Esophagus squamous epithelium (tissue), 5 donors: ENCODE data around the gene APP. TPM values are rescaled to one million over a fixed set of nuclear protein-coding genes. Genes with fewer than 3 reads are reported as not detected.

Source experiments
- DNase-seq: peaks from one replicate; lab custom pipeline; 2025; lab: John Stamatoyannopoulos, UW
- H3K27ac ChIP-seq, 4 donors: fragments of 200-600 bp; sonication (generic); one replicate each; pipeline ENCODE4 v1.5.1; 2016 to 2019; ENCODE audit warnings: mild to moderate bottlenecking in 1 of 4
- H3K27me3 ChIP-seq, 4 donors: fragments of 200-600 bp; sonication (generic); 1 replicate in 3 of 4; 2 replicates in 1 of 4; pipeline versions ENCODE4 v1.5.1 to v1.6.0; 2017 to 2021; ENCODE audit warnings: antibody characterized with exemption in 1 of 4
- H3K36me3 ChIP-seq, 3 donors: fragments of 200-600 bp; sonication (generic); one replicate each; pipeline ENCODE4 v1.5.1; 2016 to 2019
- H3K4me1 ChIP-seq, 3 donors: fragments of 200-600 bp; sonication (generic); one replicate each; pipeline ENCODE4 v1.5.1; 2017 to 2019
- H3K4me3 ChIP-seq, 4 donors: fragments of 200-600 bp; sonication (generic); 1 replicate in 3 of 4; 2 replicates in 1 of 4; pipeline ENCODE4 v1.5.1; 2016 to 2019; ENCODE audit warnings: mild to moderate bottlenecking in 2 of 4, moderate library complexity in 1 of 4
- H3K9me3 ChIP-seq, 3 donors: fragments of 200-600 bp; sonication (generic); one replicate each; pipeline ENCODE4 v1.5.1; 2016 to 2019
- CTCF ChIP-seq, 6 experiments: fragments of 450-650 bp in 4 of 6; fragments of 200-600 bp in 2 of 6; sonication (generic) in 2 of 6; IDR thresholded peaks; one replicate each; pipeline ENCODE4 v1.5.1; 2016 to 2019; ENCODE audit warnings: antibody characterized with exemption in 6 of 6, mild to moderate bottlenecking in 4 of 6, moderate library complexity in 4 of 6
- POLR2A ChIP-seq, 4 donors: fragments of 450-650 bp; IDR thresholded peaks; one replicate each; pipeline ENCODE4 v1.6.1; 2017; ENCODE audit warnings: antibody characterized with exemption in 4 of 4, mild to moderate bottlenecking in 4 of 4, moderate library complexity in 3 of 4
- WGBS, 2 donors: methylation state at CpG; one replicate each; pipeline ENCODE4 v1.1.5; 2018; 5-methylcytosine and 5-hydroxymethylcytosine counted together
- intact Hi-C: fragments of 100-400 bp; cut with DNase I; formaldehyde crosslinking; loops from one replicate; pipeline ENCODE4 v1.15.0; 2022
- total RNA-seq, 4 donors: library from RNA; depleted of rRNA; stranded (reverse); fragments of >200 nt; gene quantifications; one replicate each; pipeline ENCODE4 v1.1.0, GENCODE V29; 2016
- donor health status: DM: yes; HTN: yes; CAD: no.

The APP gene
- total RNA-seq, 4 donors from 2014 or later: 58.2 to 277 (median 183) TPM

DNA sequence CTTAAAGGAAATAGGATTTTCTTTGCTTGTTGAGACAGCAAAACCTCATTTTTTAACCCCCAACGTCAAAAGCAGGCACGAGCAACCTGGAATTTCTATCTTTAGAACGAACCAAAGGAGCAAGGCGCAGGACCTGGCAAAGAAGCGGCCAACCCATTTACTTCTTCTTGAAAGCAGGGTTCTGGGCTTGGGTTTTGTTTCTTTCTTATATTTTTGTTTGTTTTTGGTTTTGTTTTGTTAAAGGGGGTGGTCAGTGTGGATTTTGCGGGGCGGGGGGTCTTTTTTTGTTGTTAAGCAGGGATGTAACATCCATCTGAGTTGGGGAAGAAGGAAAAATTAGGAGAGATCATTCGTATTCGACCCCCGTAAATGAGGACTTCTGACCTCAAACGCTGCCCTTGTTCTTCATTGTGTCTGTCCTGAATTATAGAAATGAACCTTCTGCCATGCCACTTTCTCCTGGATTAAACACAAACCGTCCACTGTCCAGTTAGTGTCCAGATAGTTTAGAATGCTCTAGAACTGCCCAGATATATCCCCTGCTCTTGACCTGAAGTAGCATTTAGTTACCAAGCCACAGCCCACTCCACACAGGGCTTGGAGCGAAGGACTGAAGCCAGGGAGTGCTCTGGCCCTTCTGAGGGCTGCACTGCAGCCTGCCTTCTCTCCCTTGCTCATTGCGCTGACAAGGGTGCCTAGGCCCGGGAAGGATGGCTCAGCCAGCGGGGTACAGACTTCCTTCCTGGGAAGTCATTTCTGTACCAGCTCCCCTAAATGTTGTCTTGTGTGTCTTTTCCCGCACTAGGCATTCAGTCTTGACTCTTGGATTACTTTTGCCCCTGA lies 909 bp upstream of the APP start:
- H3K4me1 ChIP-seq: peaks cover 7 to 37% (median 12%) of the 10 kb centered on the region in 3 donors
- no peaks in the 10 kb centered on the region for H3K9me3 ChIP-seq
- H3K4me3 ChIP-seq: peak overlapping the region; percentile 77 to 96 (median 92)
- WGBS, 2 donors: 51 to 55% methylated on average over 15 to 16 of the region's 17 CpGs
- TF ChIP-seq CTCF (IDR thresholded peaks at IDR 0.05) (no peak), POLR2A (IDR thresholded peaks at IDR 0.05) (no peak)
- no peaks in the 10 kb centered on the region for H3K27me3 ChIP-seq
- no peaks in the 10 kb centered on the region for H3K36me3 ChIP-seq
- DNase-seq: no peak
- H3K27ac ChIP-seq: peak overlapping the region in 3 of 4 donors; percentile 88 to 94 (median 90)
- intact Hi-C loops: loop anchor here (5.0 kb wide), 1 partner anchor 289 kb away; no protein-coding TSS in a partner anchor

- intact Hi-C loops: loop anchor here (5.0 kb wide), 1 partner anchor 288 kb away; no protein-coding TSS in a partner anchor
- Histone ChIP-seq H3K4me1 (peaks cover 12 to 52% (median 19%) of the 10 kb centered on the region in 3 donors), H3K27ac (peak overlapping the region; percentile 88 to 94 (median 90)), H3K4me3 (peak overlapping the region; percentile 77 to 96 (median 92)), H3K36me3 (no peaks in the 10 kb centered on the region), H3K9me3 (no peaks in the 10 kb centered on the region), H3K27me3 (no peaks in the 10 kb centered on the region)
- no peak for DNase-seq
- TF ChIP-seq CTCF (IDR thresholded peaks at IDR 0.05): no peak
- TF ChIP-seq POLR2A (IDR thresholded peaks at IDR 0.05): peak in 1 of 4 donors; percentile 14
- 0 to 1% methylated on average over 21 to 23 of the region's 80 CpGs for WGBS, 2 donors
Measured at GRCh38 chr21:26169611-26170470, 729 bp downstream of the APP start.

DNA sequence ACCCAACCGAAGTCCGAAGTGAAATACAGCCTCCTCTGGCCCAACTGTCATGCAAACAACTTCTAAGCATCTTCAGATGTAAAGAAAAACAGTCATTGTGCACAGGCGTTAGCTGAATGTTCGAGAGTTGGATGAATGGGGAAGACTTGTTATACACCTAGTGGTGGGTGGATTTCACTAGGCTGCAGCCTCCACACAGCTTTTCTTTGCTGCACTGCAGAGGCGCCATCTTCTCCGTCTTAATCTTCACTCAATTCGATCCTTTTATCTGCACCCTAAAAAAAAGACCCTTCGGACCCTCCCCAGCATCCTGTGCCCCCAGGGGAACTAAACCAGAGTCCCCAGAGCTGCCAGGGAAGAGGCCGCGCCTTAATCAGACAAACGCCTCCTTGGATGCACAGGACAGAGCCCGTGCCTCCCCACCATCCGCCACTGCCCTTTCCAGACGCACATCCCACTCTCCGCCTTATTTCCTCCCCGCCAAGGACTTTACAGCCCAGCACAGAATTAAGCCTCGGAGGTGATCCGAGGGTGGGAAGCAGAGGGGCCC lies 1.4 kb downstream of the APP start:
- H3K27me3 ChIP-seq: no peaks in the 10 kb centered on the region
- no peaks in the 10 kb centered on the region for H3K36me3 ChIP-seq
- 0% methylated on average over 13 to 16 of the region's 18 CpGs for WGBS, 2 donors
- no peaks in the 10 kb centered on the region for H3K9me3 ChIP-seq
- DNase-seq: no peak
- TF ChIP-seq CTCF (IDR thresholded peaks at IDR 0.05) (peak in 4 of 6 experiments; percentile 36 to 56 (median 42)), POLR2A (IDR thresholded peaks at IDR 0.05) (no peak)
- intact Hi-C loops: no loop called here
- peak overlapping the region; percentile 88 to 94 (median 90) for H3K27ac ChIP-seq
- peak overlapping the region; percentile 77 to 96 (median 92) for H3K4me3 ChIP-seq
- peaks cover 12 to 52% (median 22%) of the 10 kb centered on the region in 3 donors for H3K4me1 ChIP-seq

DNA sequence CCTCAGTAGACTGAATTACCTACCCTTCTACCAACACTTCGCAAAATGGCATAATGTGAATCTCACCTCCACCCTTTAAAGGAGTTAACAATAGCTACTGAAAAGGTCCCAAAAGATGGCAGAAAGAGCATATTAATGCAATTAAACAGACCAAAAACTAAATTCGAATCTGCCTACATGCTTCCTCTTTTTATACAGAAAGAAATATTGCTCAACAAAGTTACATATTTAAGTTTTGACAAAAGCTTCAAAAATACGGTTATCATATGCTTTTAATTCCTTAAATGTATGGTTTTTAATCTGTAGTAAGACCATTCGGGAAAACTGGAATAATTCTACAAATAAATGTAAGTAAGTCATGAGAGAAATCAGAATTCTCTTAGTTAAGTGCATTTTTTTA lies 2.2 kb downstream of the APP start:
- Histone ChIP-seq H3K36me3 (no peaks in the 10 kb centered on the region), H3K27me3 (no peaks in the 10 kb centered on the region), H3K4me1 (peaks cover 12 to 52% (median 22%) of the 10 kb centered on the region in 3 donors), H3K9me3 (no peaks in the 10 kb centered on the region), H3K4me3 (peak overlapping the region; percentile 77 to 96 (median 92)), H3K27ac (peak overlapping the region in 3 of 4 donors; percentile 88 to 94 (median 90))
- TF ChIP-seq CTCF (IDR thresholded peaks at IDR 0.05) (no peak), POLR2A (IDR thresholded peaks at IDR 0.05) (no peak)
- intact Hi-C loops: no loop called here
- 29 to 40% methylated on average over 4 of the region's 4 CpGs for WGBS, 2 donors
- DNase-seq: no peak
